Glutamatergic neuron (in vitro differentiated cells): ENCODE data around the gene PTPN22. TPM values are rescaled to one million over a fixed set of nuclear protein-coding genes. Genes with fewer than 3 reads are reported as not detected.

Experiments
- DNase-seq: peaks from one replicate; pipeline ENCODE4 v3.0.0; 2022
- H3K27ac Mint-ChIP-seq: one replicate; pipeline ENCODE4 v1.8.0; 2020; ENCODE audit warnings: mild to moderate bottlenecking, mixed read lengths, inconsistent platforms; ENCODE audit not compliant: unreplicated experiment
- H3K27me3 Mint-ChIP-seq: one replicate; pipeline ENCODE4 v1.8.0; 2020; ENCODE audit warnings: mild to moderate bottlenecking, moderate library complexity, mixed read lengths, inconsistent platforms; ENCODE audit not compliant: unreplicated experiment
- H3K36me3 Mint-ChIP-seq: one replicate; pipeline ENCODE4 v1.8.0; 2020; ENCODE audit warnings: mild to moderate bottlenecking, mixed read lengths, inconsistent platforms; ENCODE audit not compliant: unreplicated experiment
- H3K4me1 Mint-ChIP-seq: one replicate; pipeline ENCODE4 v1.8.0; 2020; ENCODE audit warnings: mild to moderate bottlenecking, low read depth, mixed read lengths, inconsistent platforms; ENCODE audit not compliant: unreplicated experiment
- H3K4me3 Mint-ChIP-seq: one replicate; pipeline ENCODE4 v1.8.0; 2020; ENCODE audit warnings: mild to moderate bottlenecking, mixed read lengths, inconsistent platforms; ENCODE audit not compliant: unreplicated experiment
- H3K9me3 Mint-ChIP-seq: one replicate; pipeline ENCODE4 v1.8.0; 2020; ENCODE audit warnings: mild to moderate bottlenecking, moderate library complexity, mixed read lengths, inconsistent platforms; ENCODE audit not compliant: unreplicated experiment
- CTCF ChIP-seq: fragments of 200-600 bp; sonication (generic); IDR thresholded peaks from one replicate; pipeline ENCODE4 v1.5.0; 2021; ENCODE audit not compliant: partially characterized antibody, unreplicated experiment
- total RNA-seq: library from RNA; stranded (reverse); fragmentation: NEBNext Ultra II Directional; extraction: Animal tissue kit (Norgen Biotek cat#: 25700); gene quantifications from one replicate; pipeline ENCODE4 v1.2.1, GENCODE V29; 2021; ENCODE audit not compliant: unreplicated experiment

Gene PTPN22
- total RNA-seq, 1 donor from 2014 or later: not detected

- Mint-ChIP-seq H3K4me1 (no peaks in the 10 kb centered on the region), H3K4me3 (no peak overlapping the region), H3K36me3 (no peaks in the 10 kb centered on the region), H3K27me3 (no peaks in the 10 kb centered on the region), H3K9me3 (no peaks in the 10 kb centered on the region), H3K27ac (no peak overlapping the region)
- no peak for DNase-seq
- no peak for TF ChIP-seq CTCF
Observed at GRCh38 chr1:113868387-113869083, 3.0 kb downstream of the PTPN22 start.

- no peaks in the 10 kb centered on the region for H3K36me3 Mint-ChIP-seq
- no peak overlapping the region for H3K4me3 Mint-ChIP-seq
- DNase-seq: no peak
- H3K27me3 Mint-ChIP-seq: peaks cover 4% of the 10 kb centered on the region
- TF ChIP-seq CTCF: no peak
- no peaks in the 10 kb centered on the region for H3K9me3 Mint-ChIP-seq
- H3K27ac Mint-ChIP-seq: no peak overlapping the region
- no peaks in the 10 kb centered on the region for H3K4me1 Mint-ChIP-seq
Observed at GRCh38 chr1:113861641-113862040, 9.9 kb downstream of the PTPN22 start.

- no peaks in the 10 kb centered on the region for H3K9me3 Mint-ChIP-seq
- no peaks in the 10 kb centered on the region for H3K36me3 Mint-ChIP-seq
- no peak overlapping the region for H3K27ac Mint-ChIP-seq
- H3K27me3 Mint-ChIP-seq: peaks cover 7% of the 10 kb centered on the region
- H3K4me3 Mint-ChIP-seq: no peak overlapping the region
- DNase-seq: no peak
- TF ChIP-seq CTCF: no peak
- no peaks in the 10 kb centered on the region for H3K4me1 Mint-ChIP-seq
Observed at GRCh38 chr1:113860891-113861290, 10.6 kb downstream of the PTPN22 start.

- Mint-ChIP-seq H3K4me1 (no peaks in the 10 kb centered on the region), H3K4me3 (no peak overlapping the region), H3K9me3 (no peaks in the 10 kb centered on the region), H3K36me3 (no peaks in the 10 kb centered on the region), H3K27me3 (peaks cover 7% of the 10 kb centered on the region), H3K27ac (no peak overlapping the region)
- no peak for DNase-seq
- TF ChIP-seq CTCF: no peak
Observed at GRCh38 chr1:113859478-113860175, 11.9 kb downstream of the PTPN22 start.

GRCh38 chr1:113858982-113859381 lies 12.5 kb downstream of the PTPN22 start:
- Mint-ChIP-seq H3K4me3 (no peak overlapping the region), H3K27me3 (peaks cover 7% of the 10 kb centered on the region), H3K4me1 (no peaks in the 10 kb centered on the region), H3K27ac (no peak overlapping the region), H3K36me3 (no peaks in the 10 kb centered on the region), H3K9me3 (no peaks in the 10 kb centered on the region)
- no peak for DNase-seq
- no peak for TF ChIP-seq CTCF
